BE2C (cell line): ENCODE results near the gene GFM1.
"Not testable (repeated sequence)": the region's sequence is repeated elsewhere in the genome, so short reads cannot be mapped to it uniquely, and the experiment has no call there.

Experiments used
- DNase-seq: peaks from one replicate; pipeline ENCODE4 v3.0.0-alpha.2; 2020
- H3K27me3 ChIP-seq: fragments of 250-450 bp; sonication (Bioruptor Pico); 2 replicates; pipeline ENCODE4 v1.5.1; 2020; ENCODE audit warnings: mild to moderate bottlenecking
- H3K36me3 ChIP-seq: fragments of 250-450 bp; sonication (Bioruptor Pico); 2 replicates; pipeline ENCODE4 v1.5.1; 2020; ENCODE audit warnings: mild to moderate bottlenecking
- H3K4me1 ChIP-seq: fragments of 250-450 bp; sonication (Bioruptor Pico); 2 replicates; pipeline ENCODE4 v1.5.1; 2020
- H3K4me3 ChIP-seq: 2 replicates; pipeline ENCODE4 v1.5.1; 2011; ENCODE audit warnings: low read depth, low read length
- H3K9me3 ChIP-seq: fragments of 250-450 bp; sonication (Bioruptor Pico); 2 replicates; pipeline ENCODE4 v1.5.1; 2020
- CTCF ChIP-seq: IDR thresholded peaks from 2 replicates; pipeline ENCODE4 v1.5.1; 2012; ENCODE audit warnings: mild to moderate bottlenecking, low read depth, low read length

Gene GFM1

GRCh38 chr3:158683230-158683962 lies 39.1 kb downstream of the GFM1 start:
- Histone ChIP-seq H3K27me3 (no peaks in the 10 kb centered on the region), H3K4me1 (no peaks in the 10 kb centered on the region), H3K9me3 (no peaks in the 10 kb centered on the region), H3K4me3 (no peak overlapping the region), H3K36me3 (peaks cover 28% of the 10 kb centered on the region)
- no peak for DNase-seq
- no peak for TF ChIP-seq CTCF

GRCh38 chr3:158685159-158685558 lies 40.8 kb downstream of the GFM1 start:
- DNase-seq, result no peak
- Histone ChIP-seq H3K4me1 (no peaks in the 10 kb centered on the region), H3K36me3 (peaks cover 20% of the 10 kb centered on the region), H3K27me3 (no peaks in the 10 kb centered on the region), H3K4me3 (no peak overlapping the region), H3K9me3 (no peaks in the 10 kb centered on the region)
- no peak for TF ChIP-seq CTCF

GRCh38 chr3:158693866-158694456 lies 49.6 kb downstream of the GFM1 start:
- not testable (repeated sequence) for DNase-seq

GRCh38 chr3:158696618-158697017 lies 52.3 kb downstream of the GFM1 start:
- Histone ChIP-seq H3K36me3 (peaks cover 16% of the 10 kb centered on the region), H3K4me1 (peaks cover 2% of the 10 kb centered on the region; the same call in 1 of the 2 replicates), H3K9me3 (no peaks in the 10 kb centered on the region), H3K4me3 (no peak overlapping the region), H3K27me3 (no peaks in the 10 kb centered on the region)
- TF ChIP-seq CTCF, result no peak
- no peak for DNase-seq

More at GRCh38 chr3:158693866-158694456, 49.6 kb downstream of the GFM1 start:
- H3K9me3 ChIP-seq, H3K4me3 ChIP-seq, H3K4me1 ChIP-seq, H3K27me3 ChIP-seq: not testable (repeated sequence)
- peaks cover 31% of the 10 kb centered on the region for H3K36me3 ChIP-seq

GRCh38 chr3:158700559-158700958 lies 56.2 kb downstream of the GFM1 start:
- DNase-seq, result no peak
- TF ChIP-seq CTCF, result no peak
- Histone ChIP-seq H3K4me1 (peaks cover 2% of the 10 kb centered on the region; the same call in 1 of the 2 replicates), H3K9me3 (no peaks in the 10 kb centered on the region), H3K27me3 (no peaks in the 10 kb centered on the region), H3K4me3 (no peak overlapping the region), H3K36me3 (peaks cover 12% of the 10 kb centered on the region)

GRCh38 chr3:158701420-158702065 lies 57.2 kb downstream of the GFM1 start:
- TF ChIP-seq CTCF, result no peak
- Histone ChIP-seq H3K27me3 (no peaks in the 10 kb centered on the region), H3K9me3 (no peaks in the 10 kb centered on the region), H3K4me1 (peaks cover 2% of the 10 kb centered on the region; the same call in 1 of the 2 replicates), H3K4me3 (no peak overlapping the region), H3K36me3 (peaks cover 12% of the 10 kb centered on the region)
- no peak for DNase-seq
